Panc1 (cell line): ENCODE measurements around the gene FHL1.

Experiments
- POLR2AphosphoS5 ChIP-seq: IDR thresholded peaks from 2 replicates; pipeline ENCODE4 v1.6.1; 2012; ENCODE audit warnings: mild to moderate bottlenecking, low read depth, low read length, moderate library complexity
- REST ChIP-seq, 2 experiments: IDR thresholded peaks; 2 replicates each; pipeline ENCODE4 v1.6.1; 2011 to 2012; ENCODE audit warnings: low read depth in 2 of 2, control low read depth in 1 of 2, low read length in 1 of 2, mild to moderate bottlenecking in 1 of 2, moderate library complexity in 1 of 2; ENCODE audit not compliant: insufficient read depth in 1 of 2
- TF ChIP-seq, protein P1 (sequence below): fragments of 450-650 bp; IDR thresholded peaks from 2 replicates; pipeline ENCODE4 v1.5.1; 2017; ENCODE audit warnings: mild to moderate bottlenecking

DNA sequence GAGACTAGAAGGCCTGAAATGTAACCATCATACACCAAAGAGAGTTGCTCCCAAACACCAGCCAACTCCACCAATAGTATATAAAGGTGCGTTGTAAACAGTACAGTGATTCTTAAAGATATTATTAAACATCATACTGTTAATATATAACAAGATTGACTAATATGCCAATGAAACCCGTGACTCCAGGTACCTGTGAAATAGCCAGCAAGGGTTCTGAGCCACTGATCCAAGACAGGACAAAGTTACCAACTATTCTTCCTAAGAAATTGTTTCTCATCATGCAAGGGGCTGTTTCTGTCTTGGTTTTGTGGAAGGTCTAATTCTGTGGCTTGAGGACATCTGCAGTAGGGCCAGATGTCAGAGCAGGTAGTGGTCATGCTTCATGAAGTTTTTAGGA lies 47.2 kb downstream of the FHL1 start:
- TF ChIP-seq, protein P1, sequence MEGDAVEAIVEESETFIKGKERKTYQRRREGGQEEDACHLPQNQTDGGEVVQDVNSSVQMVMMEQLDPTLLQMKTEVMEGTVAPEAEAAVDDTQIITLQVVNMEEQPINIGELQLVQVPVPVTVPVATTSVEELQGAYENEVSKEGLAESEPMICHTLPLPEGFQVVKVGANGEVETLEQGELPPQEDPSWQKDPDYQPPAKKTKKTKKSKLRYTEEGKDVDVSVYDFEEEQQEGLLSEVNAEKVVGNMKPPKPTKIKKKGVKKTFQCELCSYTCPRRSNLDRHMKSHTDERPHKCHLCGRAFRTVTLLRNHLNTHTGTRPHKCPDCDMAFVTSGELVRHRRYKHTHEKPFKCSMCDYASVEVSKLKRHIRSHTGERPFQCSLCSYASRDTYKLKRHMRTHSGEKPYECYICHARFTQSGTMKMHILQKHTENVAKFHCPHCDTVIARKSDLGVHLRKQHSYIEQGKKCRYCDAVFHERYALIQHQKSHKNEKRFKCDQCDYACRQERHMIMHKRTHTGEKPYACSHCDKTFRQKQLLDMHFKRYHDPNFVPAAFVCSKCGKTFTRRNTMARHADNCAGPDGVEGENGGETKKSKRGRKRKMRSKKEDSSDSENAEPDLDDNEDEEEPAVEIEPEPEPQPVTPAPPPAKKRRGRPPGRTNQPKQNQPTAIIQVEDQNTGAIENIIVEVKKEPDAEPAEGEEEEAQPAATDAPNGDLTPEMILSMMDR, result no peak
- TF ChIP-seq POLR2AphosphoS5 (no peak), REST (IDR thresholded peaks at IDR 0.05; ENCODE audit: insufficient read depth in 1 of 2, low read depth in 2 of 2, low read length in 1 of 2) (no peak)
